ENCODE results near the gene CYP1A1.
"Not testable (repeated sequence)": the region's sequence is repeated elsewhere in the genome, so short reads cannot be mapped to it uniquely, and the experiment has no call there.

CYP1A1 gene

DNA sequence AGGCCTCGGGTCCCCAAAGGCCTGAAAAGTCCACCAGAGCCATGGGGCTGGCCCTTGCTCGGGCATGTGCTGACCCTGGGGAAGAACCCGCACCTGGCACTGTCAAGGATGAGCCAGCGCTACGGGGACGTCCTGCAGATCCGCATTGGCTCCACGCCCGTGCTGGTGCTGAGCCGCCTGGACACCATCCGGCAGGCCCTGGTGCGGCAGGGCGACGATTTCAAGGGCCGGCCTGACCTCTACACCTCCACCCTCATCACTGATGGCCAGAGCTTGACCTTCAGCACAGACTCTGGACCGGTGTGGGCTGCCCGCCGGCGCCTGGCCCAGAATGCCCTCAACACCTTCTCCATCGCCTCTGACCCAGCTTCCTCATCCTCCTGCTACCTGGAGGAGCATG is 24.5 kb upstream of the CYP1A1 start:
- DNase-seq: no peak
- in situ Hi-C loops (cut with HindIII; ENCODE audit: low pct_ligation_motif_present, low sequenced_read_pairs): loop anchor here (25.0 kb wide), 1 partner anchor 388 kb away; the partner anchor contains the start of gene CYP11A1

DNA sequence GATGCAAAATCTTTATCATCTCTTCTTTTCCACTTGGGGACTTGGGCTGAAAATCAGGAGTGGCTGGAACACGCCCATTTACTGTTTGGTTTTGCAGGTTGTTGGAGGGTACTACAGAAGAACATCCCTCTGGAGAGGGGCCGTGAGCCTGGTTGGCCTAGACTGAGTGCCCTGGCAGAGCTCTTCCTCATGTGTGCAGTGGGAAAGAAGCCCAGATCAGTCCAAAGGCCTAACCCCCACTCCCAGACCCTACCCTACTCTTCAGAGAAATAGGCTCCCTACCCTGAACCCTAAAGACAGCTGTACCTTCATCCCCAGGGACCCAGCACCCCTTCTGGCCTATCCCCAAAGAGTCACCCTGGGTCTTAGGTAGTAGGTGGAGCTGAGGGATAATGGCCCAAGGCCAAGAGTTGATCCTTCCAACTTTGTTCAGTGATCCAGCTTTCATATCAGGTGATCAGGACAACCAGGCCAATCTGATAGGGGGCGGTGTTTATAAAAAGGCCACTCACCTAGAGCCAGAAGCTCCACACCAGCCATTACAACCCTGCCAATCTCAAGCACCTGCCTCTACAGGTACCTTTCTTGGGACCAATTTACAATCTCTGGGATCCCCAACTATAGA is 23.1 kb upstream of the CYP1A1 start, which contains the start of gene CYP1A2:
Gene CYP1A2 (plus strand): TSS at position 524 of the 625 bp plus-strand sequence. CDS start 894 bp downstream, outside the sequence.
- in situ Hi-C loops (cut with HindIII; ENCODE audit: low pct_ligation_motif_present, low sequenced_read_pairs): no loop called here
- H3K27me3 ChIP-seq (replicated peaks): no peaks in the 10 kb centered on the region
- TF ChIP-seq, protein P1, sequence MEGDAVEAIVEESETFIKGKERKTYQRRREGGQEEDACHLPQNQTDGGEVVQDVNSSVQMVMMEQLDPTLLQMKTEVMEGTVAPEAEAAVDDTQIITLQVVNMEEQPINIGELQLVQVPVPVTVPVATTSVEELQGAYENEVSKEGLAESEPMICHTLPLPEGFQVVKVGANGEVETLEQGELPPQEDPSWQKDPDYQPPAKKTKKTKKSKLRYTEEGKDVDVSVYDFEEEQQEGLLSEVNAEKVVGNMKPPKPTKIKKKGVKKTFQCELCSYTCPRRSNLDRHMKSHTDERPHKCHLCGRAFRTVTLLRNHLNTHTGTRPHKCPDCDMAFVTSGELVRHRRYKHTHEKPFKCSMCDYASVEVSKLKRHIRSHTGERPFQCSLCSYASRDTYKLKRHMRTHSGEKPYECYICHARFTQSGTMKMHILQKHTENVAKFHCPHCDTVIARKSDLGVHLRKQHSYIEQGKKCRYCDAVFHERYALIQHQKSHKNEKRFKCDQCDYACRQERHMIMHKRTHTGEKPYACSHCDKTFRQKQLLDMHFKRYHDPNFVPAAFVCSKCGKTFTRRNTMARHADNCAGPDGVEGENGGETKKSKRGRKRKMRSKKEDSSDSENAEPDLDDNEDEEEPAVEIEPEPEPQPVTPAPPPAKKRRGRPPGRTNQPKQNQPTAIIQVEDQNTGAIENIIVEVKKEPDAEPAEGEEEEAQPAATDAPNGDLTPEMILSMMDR (IDR thresholded peaks at IDR 0.05; ENCODE audit: low read depth, low read length, missing control alignments): no peak
- no peaks in the 10 kb centered on the region for H3K36me3 ChIP-seq (replicated peaks)
- no peak within 1 kb of the TSS for H3K27ac ChIP-seq
- no peak for DNase-seq
- H3K4me3 ChIP-seq (ENCODE audit: low read depth, low read length): no peak within 1 kb of the TSS

More for the DNA sequence above, 24.5 kb upstream of the CYP1A1 start:
- TF ChIP-seq, protein P1 (IDR thresholded peaks at IDR 0.05; ENCODE audit: low read depth, low read length, missing control alignments): no peak
- no peaks in the 10 kb centered on the region for H3K36me3 ChIP-seq (replicated peaks)
- no peak overlapping the region for H3K4me3 ChIP-seq (ENCODE audit: low read depth, low read length)
- no peak overlapping the region for H3K27ac ChIP-seq
- no peaks in the 10 kb centered on the region for H3K27me3 ChIP-seq (replicated peaks)

DNA sequence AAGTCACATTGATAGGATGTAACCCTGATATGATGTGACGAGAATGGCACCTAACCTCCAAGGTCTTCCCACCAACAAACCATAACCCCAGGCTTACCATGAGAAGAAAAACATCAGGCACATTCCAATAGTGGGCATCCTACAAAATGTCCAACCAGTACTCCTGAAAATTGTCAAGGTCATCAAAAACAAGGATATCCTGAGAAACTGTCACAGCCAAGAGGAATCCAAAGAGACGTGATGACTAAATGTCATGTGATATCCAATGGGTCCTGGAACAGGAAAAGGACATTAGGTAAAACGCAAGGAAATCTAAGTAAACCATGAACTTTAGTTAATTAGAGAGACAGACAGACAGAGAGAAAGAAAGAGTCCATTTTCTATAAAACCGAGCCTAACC is 21.1 kb upstream of the CYP1A1 start:
- Histone ChIP-seq H3K36me3 (replicated peaks) (no peaks in the 10 kb centered on the region), H3K27me3 (replicated peaks) (no peaks in the 10 kb centered on the region), H3K27ac (no peak overlapping the region), H3K4me3 (ENCODE audit: low read depth, low read length) (no peak overlapping the region)
- in situ Hi-C loops (cut with HindIII; ENCODE audit: low pct_ligation_motif_present, low sequenced_read_pairs): no loop called here
- DNase-seq: no peak
- TF ChIP-seq, protein P1 (IDR thresholded peaks at IDR 0.05; ENCODE audit: low read depth, low read length, missing control alignments): no peak

DNA sequence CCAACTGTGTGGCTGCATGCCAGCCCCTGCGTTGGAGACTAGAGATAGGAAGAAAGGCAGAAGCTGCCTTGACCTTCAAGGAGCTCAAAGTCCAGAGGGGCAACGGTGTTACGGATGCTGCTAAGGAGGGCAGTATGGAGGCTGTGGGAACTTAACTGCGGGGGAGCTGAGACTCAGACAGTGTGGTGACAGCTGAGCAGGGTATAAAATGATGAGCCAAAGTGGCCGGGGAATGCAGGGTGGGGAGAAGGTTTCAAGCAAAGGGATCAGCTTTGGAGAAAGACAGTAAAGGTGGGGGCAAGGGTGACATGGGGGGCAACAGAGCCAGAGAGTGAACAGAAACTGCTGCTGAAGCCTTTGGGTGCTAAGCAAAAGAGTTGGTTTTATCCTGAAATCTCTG is 17.1 kb upstream of the CYP1A1 start:
- in situ Hi-C loops (cut with HindIII; ENCODE audit: low pct_ligation_motif_present, low sequenced_read_pairs): no loop called here
- Histone ChIP-seq H3K27ac (no peak overlapping the region), H3K4me3 (ENCODE audit: low read depth, low read length) (no peak overlapping the region), H3K36me3 (replicated peaks) (no peaks in the 10 kb centered on the region), H3K27me3 (replicated peaks) (no peaks in the 10 kb centered on the region)
- DNase-seq: no peak
- TF ChIP-seq, protein P1 (IDR thresholded peaks at IDR 0.05; ENCODE audit: low read depth, low read length, missing control alignments): no peak

DNA sequence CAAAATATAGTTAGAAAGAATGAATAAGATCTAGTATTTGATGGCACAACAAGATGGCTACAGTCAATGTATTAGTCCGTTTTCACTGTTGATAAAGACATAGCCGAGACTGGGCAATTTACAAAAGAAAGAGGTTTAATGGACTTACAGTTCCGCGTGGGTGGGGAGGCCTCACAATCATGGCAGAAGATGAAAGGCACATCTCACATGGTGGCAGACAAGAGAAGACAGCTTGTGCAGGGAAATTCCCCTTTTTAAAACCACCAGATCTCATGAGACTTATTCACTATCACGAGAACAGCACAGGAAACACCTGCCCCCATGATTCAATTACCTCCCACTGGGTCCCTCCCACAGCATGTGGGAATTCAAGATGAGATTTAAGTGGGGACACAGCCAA is 12.9 kb upstream of the CYP1A1 start:
- in situ Hi-C loops (cut with HindIII; ENCODE audit: low pct_ligation_motif_present, low sequenced_read_pairs); H3K27me3 ChIP-seq (replicated peaks); H3K4me3 ChIP-seq (ENCODE audit: low read depth, low read length); H3K27ac ChIP-seq; H3K36me3 ChIP-seq (replicated peaks); DNase-seq: not testable (repeated sequence)

DNA sequence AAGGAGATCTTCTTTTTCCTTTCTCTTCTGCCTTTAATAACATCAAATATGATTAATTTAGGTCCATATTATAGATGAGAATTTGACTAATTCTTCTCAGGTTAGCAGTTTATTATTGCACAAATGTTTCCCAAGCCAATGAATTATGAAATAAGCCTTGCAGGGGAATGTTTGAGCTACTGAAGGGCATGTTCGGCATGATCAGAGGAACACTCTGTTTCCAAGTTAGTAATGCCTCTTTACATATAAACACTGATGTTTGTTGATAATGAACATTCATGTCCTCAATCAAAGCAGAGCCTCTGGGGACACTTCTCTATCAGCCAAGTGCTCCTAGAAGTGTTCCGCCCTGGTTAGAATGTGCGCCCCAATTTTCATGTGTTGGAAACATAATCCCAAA is 10.0 kb upstream of the CYP1A1 start:
- in situ Hi-C loops (cut with HindIII; ENCODE audit: low pct_ligation_motif_present, low sequenced_read_pairs): no loop called here
- Histone ChIP-seq H3K27ac (no peak overlapping the region), H3K36me3 (replicated peaks) (no peaks in the 10 kb centered on the region), H3K4me3 (ENCODE audit: low read depth, low read length) (no peak overlapping the region), H3K27me3 (replicated peaks) (no peaks in the 10 kb centered on the region)
- TF ChIP-seq, protein P1 (IDR thresholded peaks at IDR 0.05; ENCODE audit: low read depth, low read length, missing control alignments): no peak
- no peak for DNase-seq
